HTR-8/SVneo (cell line): ENCODE data around the gene SULT2A1.
"Not testable (repeated sequence)": the region's sequence is repeated elsewhere in the genome, so short reads cannot be mapped to it uniquely, and the experiment has no call there.

Experiments
- DNase-seq: peaks from one replicate; pipeline ENCODE4 v3.0.0; 2011; ENCODE audit warnings: low spot score, mixed read lengths; ENCODE audit not compliant: insufficient read length
- FAIRE-seq: peaks from 2 replicates; lab custom pipeline; 2011; peaks lifted over from hg19 to GRCh38; lab: Jason Lieb, UNC

Gene SULT2A1, protein sequence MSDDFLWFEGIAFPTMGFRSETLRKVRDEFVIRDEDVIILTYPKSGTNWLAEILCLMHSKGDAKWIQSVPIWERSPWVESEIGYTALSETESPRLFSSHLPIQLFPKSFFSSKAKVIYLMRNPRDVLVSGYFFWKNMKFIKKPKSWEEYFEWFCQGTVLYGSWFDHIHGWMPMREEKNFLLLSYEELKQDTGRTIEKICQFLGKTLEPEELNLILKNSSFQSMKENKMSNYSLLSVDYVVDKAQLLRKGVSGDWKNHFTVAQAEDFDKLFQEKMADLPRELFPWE

GRCh38 chr19:47886010-47886559, at the start of gene SULT2A1:
Gene SULT2A1, minus strand, starts transcription at chr19:47886315. Its CDS starts 58 bp downstream, at chr19:47886257.
- FAIRE-seq, result no peak
- DNase-seq, result no peak

DNA sequence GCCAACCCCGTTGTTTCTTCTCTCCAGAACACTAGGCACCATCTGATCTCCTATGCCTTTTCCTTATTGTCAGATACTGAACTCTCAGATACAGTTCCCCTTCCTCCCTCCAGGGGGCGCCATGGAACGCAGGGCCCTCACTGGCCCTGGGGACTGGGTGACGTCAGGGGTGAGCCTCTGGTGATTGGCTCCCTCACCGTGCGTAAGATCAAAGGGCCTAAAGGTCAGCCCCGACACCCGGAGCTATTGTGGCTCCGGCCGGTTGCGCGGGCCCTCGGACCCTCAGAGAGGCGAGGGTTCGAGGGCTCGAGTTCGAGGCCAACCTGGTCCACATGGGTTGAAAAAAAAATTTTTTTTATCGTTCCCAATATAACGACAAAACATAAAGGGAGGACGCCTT, 42.5 kb upstream of the SULT2A1 start:
- FAIRE-seq, DNase-seq: not testable (repeated sequence)

DNA sequence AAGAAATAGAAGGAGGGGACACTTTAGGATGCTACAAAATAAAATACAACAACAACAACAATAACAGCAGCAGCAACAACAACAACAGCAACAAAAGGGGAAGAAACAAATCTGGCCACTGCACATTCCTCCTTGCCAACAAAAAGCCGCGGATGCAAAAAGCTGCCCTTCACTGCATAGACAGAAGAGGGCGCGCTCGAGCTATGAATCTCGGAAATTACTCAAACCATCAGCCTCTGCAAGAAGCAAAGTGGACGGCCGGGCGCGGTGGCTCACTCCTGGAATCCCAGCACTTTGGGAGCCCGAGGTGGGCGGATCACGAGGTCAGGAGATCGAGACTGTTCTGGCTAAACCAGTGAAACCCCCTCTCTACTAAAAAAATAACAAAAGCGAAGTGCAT, 34.0 kb upstream of the SULT2A1 start:
- DNase-seq, FAIRE-seq: not testable (repeated sequence)

GRCh38 chr19:47910191-47910590, 24.1 kb upstream of the SULT2A1 start:
- not testable (repeated sequence) for DNase-seq, FAIRE-seq

DNA sequence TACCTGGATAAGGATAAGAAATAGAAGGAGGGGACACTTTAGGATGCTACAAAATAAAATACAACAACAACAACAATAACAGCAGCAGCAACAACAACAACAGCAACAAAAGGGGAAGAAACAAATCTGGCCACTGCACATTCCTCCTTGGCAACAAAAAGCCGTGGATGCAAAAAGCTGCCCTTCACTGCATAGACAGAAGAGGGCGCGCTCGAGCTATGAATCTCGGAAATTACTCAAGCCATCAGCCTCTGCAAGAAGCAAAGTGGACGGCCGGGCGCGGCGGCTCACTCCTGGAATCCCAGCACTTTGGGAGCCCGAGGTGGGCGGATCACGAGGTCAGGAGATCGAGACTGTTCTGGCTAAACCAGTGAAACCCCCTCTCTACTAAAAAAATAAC, 23.2 kb upstream of the SULT2A1 start:
- DNase-seq, FAIRE-seq: not testable (repeated sequence)

- FAIRE-seq (no peak), DNase-seq (no peak)
Observed at GRCh38 chr19:47901370-47901769, 15.3 kb upstream of the SULT2A1 start.

- DNase-seq, result no peak
- no peak for FAIRE-seq
Observed at GRCh38 chr19:47899335-47899734, 13.2 kb upstream of the SULT2A1 start.

- FAIRE-seq (no peak), DNase-seq (no peak)
Observed at GRCh38 chr19:47897861-47898260, 11.7 kb upstream of the SULT2A1 start.

DNA sequence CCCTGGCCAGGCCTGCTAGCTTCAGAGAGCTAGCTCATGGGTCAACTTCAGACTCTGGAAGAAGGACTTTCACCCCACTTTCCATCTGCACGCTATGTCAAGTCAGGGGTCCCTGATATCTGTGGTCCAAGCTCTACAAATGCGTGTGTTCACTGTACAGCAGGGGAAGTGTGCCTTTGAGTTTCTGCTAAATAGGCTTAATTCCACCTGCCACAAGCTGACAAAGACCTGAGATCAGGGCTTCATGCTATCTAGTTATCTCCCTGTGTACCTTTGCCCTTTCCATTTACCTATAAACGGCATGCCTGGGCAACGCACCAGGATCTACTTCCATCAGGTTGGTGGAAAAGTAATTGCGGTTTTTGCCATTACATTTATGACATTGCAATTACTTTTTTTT, 10.7 kb upstream of the SULT2A1 start:
- no peak for DNase-seq
- no peak for FAIRE-seq

- DNase-seq (no peak), FAIRE-seq (no peak)
Observed at GRCh38 chr19:47896019-47896418, 9.9 kb upstream of the SULT2A1 start.

GRCh38 chr19:47895165-47895782, 9.2 kb upstream of the SULT2A1 start:
- no peak for FAIRE-seq
- no peak for DNase-seq

DNA sequence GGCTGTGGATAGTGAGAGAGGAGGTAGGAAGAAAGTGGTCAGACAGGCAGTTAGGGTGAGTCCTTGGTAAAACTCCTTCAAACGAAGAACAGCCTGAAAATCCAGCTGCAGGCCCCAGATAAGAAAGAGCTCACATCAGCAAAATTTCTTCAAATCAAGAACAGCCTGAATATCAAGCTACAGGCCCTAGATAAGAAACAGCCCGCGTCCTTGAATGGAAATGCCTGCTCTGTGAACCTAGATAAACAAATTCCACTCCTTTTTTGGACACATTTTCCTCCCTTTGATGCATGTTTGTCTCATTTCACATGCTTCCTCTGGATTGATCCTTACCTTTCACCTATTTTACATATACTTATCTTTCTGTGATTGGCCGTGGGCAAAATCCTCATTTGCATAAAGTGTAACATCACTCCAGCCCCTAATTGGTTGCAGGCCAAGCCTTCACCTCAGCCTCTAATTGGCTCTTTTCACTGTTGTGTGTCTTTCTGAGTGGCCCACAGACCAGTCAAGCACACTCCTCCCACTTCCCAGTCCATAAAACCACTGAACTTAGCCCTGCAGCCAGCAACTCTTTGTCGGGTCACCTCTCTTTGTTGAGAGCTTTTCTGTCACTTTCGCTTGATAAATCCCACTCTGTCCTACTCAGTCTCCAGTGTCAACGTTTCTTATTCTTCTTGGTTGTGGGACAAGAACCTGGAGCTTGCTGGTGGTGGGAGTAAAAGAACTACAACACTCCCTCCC, 6.0 kb upstream of the SULT2A1 start:
- DNase-seq (no peak), FAIRE-seq (no peak)

DNA sequence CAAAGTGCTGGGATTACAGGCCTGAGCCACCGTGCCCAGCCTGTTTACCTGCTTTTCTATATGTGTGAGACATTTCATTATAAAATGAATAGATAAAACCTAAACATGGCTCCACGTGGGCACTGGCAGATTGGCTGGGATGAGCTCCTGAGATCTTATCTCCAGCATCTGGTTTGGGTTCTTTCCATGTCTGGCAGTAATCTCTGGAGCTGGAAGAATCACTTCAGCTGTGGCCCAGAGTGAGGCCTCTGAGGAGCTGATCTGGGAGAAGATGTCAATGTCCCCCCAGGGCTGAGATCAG, 5.5 kb upstream of the SULT2A1 start:
- DNase-seq, result no peak
- no peak for FAIRE-seq

GRCh38 chr19:47890865-47891621, 4.9 kb upstream of the SULT2A1 start:
- DNase-seq, result no peak
- FAIRE-seq, result no peak

DNA sequence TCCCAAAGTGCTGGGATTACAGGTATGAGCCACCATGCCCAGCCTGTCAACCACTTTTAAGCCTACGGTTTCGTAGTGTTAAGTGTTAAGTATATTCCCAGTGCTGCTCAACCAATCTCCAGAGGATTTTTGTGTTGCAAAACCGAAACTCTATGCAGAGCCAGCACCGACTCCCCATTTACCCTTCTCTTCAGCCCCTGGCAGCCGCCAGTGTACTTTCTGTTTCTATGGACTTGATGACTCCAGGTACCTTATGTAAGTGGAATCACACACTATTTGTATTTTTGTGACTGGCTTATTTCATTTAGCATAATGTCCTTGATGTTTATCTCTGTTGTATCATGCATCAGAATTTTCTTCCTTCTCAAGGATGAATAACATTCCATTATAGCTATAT, 1.1 kb downstream of the SULT2A1 start:
- DNase-seq (no peak), FAIRE-seq (no peak)

GRCh38 chr19:47882890-47883289, 3.2 kb downstream of the SULT2A1 start:
- FAIRE-seq (no peak), DNase-seq (no peak)

GRCh38 chr19:47881757-47882156, 4.4 kb downstream of the SULT2A1 start:
- FAIRE-seq (no peak), DNase-seq (no peak)

GRCh38 chr19:47879385-47879784, 6.7 kb downstream of the SULT2A1 start:
- DNase-seq, FAIRE-seq: not testable (repeated sequence)

DNA sequence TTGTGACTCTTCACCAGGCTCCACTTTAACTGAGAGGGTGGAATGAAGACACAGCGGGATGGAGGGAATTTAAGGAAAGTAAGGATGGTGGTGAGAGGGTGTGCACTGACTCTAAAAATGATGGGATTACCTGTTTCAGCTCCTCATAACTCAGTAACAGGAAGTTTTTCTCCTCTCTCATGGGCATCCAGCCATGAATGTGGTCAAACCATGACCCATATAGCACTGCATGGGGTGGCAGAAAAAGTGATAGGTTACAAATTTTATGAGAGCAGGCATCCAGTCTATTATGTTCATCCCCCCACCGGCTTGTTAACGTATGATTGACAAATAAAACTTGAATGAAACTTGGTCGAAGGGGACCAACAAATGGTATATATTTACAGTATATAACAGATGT, 7.2 kb downstream of the SULT2A1 start:
- no peak for FAIRE-seq
- DNase-seq, result no peak

DNA sequence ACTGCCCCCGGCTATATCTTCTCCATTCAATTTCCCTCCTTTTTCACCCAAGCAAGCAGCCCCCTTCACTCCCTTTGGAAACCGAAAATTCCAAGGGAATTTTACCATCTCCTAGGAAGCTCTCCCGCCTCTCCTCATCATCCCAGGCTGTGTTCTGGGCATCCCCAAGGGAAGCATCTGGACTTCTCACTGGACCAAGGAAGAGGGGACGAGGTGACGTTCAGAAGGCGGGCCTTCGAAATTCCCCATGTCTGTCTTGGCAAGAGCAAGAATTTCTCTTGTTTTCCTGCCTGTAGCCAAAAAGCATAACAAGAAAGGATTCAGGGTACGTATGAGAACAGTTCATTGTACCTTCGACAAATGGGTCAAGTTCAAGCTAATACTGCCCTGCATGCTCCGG, 20.9 kb downstream of the SULT2A1 start:
- FAIRE-seq, result no peak
- no peak for DNase-seq
